DMS114 treated with DMSO at 0.1 percent for 48 hours (cell line): Measurements from ENCODE around the gene OR4Q2.
"Not testable (repeated sequence)": the region's sequence is repeated elsewhere in the genome, so short reads cannot be mapped to it uniquely, and the experiment has no call there.

Source experiments
- DNase-seq: peaks from one replicate; lab custom pipeline; 2025; ENCODE audit not compliant: unreplicated experiment; lab: John Stamatoyannopoulos, UW

The OR4Q2 gene

GRCh38 chr14:20001863-20002262 is at the start of gene OR4Q2:
TSS of gene OR4Q2 (plus strand) at chr14:20002163.
- no peak for DNase-seq

- DNase-seq = not testable (repeated sequence)
These were observed 32.2 kb upstream of the OR4Q2 start for GRCh38 chr14:19969735-19970134.

- no peak for DNase-seq
These were observed 27.1 kb upstream of the OR4Q2 start for GRCh38 chr14:19974844-19975243.

GRCh38 chr14:19975291-19975690 is 26.7 kb upstream of the OR4Q2 start, which contains the start of gene OR4K15:
TSS of gene OR4K15 (plus strand) at chr14:19975591. CDS start at chr14:19975591, 0 bp downstream.
- DNase-seq = no peak

GRCh38 chr14:19993438-19993837 is 8.5 kb upstream of the OR4Q2 start:
- no peak for DNase-seq

GRCh38 chr14:20002319-20002718 is 356 bp downstream of the OR4Q2 start:
- no peak for DNase-seq

- DNase-seq = no peak
These were observed 6.2 kb downstream of the OR4Q2 start for GRCh38 chr14:20008156-20008555.

GRCh38 chr14:20019257-20019865 is 17.4 kb downstream of the OR4Q2 start, which contains the start of gene OR4K14:
TSS of gene OR4K14 (minus strand) at chr14:20019307. CDS start at chr14:20015193, 4,114 bp downstream.
- DNase-seq = no peak

- no peak for DNase-seq
These were observed 29.1 kb downstream of the OR4Q2 start for GRCh38 chr14:20031058-20031457.

GRCh38 chr14:20035449-20035848 is 33.5 kb downstream of the OR4Q2 start:
- no peak for DNase-seq

GRCh38 chr14:20035938-20036337 is 34.0 kb downstream of the OR4Q2 start, which contains the start of gene OR4K13:
TSS of gene OR4K13 (minus strand) at chr14:20036038. CDS start at chr14:20034758, 1,280 bp downstream.
- DNase-seq = no peak

- DNase-seq = no peak
These were observed 42.3 kb downstream of the OR4Q2 start for GRCh38 chr14:20044243-20044642.

GRCh38 chr14:20048202-20048601 is 46.2 kb downstream of the OR4Q2 start:
- DNase-seq = no peak
